Hepatocyte (in vitro differentiated cells): ENCODE results near the gene FAM114A2.

Source experiments
- EZH2 ChIP-seq: fragments of 200-600 bp; sonication (generic); IDR thresholded peaks from 2 replicates; pipeline ENCODE4 v1.6.1; 2016; ENCODE audit warnings: antibody characterized with exemption, mild to moderate bottlenecking, borderline replicate concordance
- TF ChIP-seq, protein P1 (sequence below): fragments of 200-600 bp; sonication (generic); IDR thresholded peaks from 2 replicates; pipeline ENCODE4 v1.5.1; 2016; ENCODE audit warnings: antibody characterized with exemption, mild to moderate bottlenecking; ENCODE audit not compliant: poor library complexity

DNA sequence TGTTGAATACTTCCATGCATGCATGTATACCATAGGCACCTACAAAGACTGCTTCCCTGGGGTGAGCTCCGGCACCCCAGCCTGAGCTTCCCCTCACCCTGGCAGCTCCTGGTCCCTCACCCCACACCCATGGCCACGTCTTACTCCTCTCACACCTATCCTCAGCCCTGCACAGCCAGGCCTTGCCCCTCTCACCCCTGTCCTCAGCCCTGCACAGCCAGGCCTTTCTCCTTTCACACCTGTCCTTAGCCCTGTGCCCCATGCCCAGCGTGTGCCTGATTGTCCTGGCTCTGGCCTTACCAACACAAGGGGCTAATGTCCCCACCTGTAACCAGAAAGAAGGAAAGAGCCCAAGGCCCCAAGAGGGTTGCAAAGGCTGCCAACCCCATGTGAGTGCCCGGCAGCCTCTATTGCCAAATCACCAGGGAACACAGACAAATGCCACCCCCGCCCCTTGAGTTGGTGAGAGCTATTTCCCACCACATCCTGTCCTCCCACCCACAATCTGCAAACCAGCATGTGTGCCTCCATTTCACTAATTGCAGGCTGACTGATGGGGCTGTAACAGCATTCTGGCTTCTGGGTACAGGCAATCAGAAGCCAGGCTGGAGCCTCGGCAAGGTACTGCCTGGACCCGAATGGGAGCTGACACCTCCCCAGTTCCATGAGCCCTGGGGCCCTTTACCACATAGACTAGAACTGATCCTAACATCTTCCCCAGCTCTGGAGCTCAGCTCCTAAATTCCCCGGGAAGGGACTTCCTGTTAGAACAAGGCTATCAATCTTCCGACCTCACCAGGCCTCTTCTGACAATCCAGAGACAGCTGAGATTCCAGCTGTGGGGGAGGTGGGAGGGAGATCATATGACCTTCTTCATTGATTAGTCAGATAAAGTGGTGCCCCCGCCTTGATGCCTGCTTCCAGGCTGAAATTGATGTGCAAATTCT, 78.2 kb downstream of the FAM114A2 start:
- TF ChIP-seq, protein P1, sequence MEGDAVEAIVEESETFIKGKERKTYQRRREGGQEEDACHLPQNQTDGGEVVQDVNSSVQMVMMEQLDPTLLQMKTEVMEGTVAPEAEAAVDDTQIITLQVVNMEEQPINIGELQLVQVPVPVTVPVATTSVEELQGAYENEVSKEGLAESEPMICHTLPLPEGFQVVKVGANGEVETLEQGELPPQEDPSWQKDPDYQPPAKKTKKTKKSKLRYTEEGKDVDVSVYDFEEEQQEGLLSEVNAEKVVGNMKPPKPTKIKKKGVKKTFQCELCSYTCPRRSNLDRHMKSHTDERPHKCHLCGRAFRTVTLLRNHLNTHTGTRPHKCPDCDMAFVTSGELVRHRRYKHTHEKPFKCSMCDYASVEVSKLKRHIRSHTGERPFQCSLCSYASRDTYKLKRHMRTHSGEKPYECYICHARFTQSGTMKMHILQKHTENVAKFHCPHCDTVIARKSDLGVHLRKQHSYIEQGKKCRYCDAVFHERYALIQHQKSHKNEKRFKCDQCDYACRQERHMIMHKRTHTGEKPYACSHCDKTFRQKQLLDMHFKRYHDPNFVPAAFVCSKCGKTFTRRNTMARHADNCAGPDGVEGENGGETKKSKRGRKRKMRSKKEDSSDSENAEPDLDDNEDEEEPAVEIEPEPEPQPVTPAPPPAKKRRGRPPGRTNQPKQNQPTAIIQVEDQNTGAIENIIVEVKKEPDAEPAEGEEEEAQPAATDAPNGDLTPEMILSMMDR = no peak
- no peak for TF ChIP-seq EZH2
